Measurements from ENCODE around the gene SLC22A2.

DNA sequence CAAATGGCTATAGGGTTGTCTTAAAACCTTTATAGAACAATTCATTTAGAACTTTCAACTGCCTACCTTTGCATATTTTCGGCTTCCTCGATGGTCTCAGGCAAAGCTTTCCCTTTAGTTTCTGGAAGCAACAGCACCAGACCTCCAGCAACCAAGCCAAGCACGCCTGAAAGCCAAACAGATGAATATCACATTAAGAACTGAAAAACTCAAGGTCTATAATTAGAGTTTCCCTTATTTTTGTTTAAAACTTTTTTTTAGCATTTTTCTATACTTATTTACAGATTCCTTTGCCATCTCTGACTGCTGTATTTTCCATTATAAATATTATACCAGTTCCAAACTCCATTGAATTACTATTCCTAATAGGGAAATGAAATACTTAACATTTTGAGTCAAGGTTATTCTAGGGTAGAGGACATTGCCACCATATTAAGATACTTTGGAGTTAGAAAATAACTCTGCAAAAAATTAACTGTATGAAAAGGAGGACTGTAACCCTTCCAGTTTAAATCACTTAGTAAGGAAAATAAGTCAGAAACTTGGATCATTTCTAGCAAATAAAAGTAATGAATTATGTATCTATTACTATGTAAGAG lies 33.9 kb downstream of the SLC22A2 start:
- TF ChIP-seq, protein P1, sequence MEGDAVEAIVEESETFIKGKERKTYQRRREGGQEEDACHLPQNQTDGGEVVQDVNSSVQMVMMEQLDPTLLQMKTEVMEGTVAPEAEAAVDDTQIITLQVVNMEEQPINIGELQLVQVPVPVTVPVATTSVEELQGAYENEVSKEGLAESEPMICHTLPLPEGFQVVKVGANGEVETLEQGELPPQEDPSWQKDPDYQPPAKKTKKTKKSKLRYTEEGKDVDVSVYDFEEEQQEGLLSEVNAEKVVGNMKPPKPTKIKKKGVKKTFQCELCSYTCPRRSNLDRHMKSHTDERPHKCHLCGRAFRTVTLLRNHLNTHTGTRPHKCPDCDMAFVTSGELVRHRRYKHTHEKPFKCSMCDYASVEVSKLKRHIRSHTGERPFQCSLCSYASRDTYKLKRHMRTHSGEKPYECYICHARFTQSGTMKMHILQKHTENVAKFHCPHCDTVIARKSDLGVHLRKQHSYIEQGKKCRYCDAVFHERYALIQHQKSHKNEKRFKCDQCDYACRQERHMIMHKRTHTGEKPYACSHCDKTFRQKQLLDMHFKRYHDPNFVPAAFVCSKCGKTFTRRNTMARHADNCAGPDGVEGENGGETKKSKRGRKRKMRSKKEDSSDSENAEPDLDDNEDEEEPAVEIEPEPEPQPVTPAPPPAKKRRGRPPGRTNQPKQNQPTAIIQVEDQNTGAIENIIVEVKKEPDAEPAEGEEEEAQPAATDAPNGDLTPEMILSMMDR (IDR thresholded peaks at IDR 0.05), result no peak
- no peak for TF ChIP-seq POLR2A (IDR thresholded peaks at IDR 0.05)

Measured in lower leg skin (tissue), 3 donors.